Measurements from ENCODE around the gene ANAPC4. TPM values are rescaled to one million over a fixed set of nuclear protein-coding genes. Genes with fewer than 3 reads are reported as not detected.
A peak's percentile ranks its signal among the peaks of the same experiment; 100 is the strongest.
"Not testable (repeated sequence)": the region's sequence is repeated elsewhere in the genome, so short reads cannot be mapped to it uniquely, and the experiment has no call there.

The ANAPC4 gene
- 22.2 TPM for polyA plus RNA-seq (2012; ENCODE audit: missing spikeins)

GRCh38 chr4:25376754-25377571, at the start of gene ANAPC4:
ANAPC4 (plus strand) TSS chr4:25377263; CDS start chr4:25377428, 165 bp downstream.
- FAIRE-seq (peak; percentile 95), DNase-seq (ENCODE audit: insufficient read length) (peak; percentile 91)
- peak; percentile 90 for TF ChIP-seq POLR2AphosphoS5 (IDR thresholded peaks at IDR 0.05; ENCODE audit: low read depth, low read length)
- peak; percentile 68; the same call in 1 of the 2 replicates for TF ChIP-seq TAF1 (IDR thresholded peaks at IDR 0.05; ENCODE audit: borderline replicate concordance, low read depth, low read length)
- TF ChIP-seq POLR2A (IDR thresholded peaks at IDR 0.05; ENCODE audit: low read depth, low read length) = peak; percentile 94

GRCh38 chr4:25328463-25328862, 48.6 kb upstream of the ANAPC4 start:
- not testable (repeated sequence) for FAIRE-seq; DNase-seq (ENCODE audit: insufficient read length)

- DNase-seq (ENCODE audit: insufficient read length) = no peak
- TF ChIP-seq POLR2A (IDR thresholded peaks at IDR 0.05; ENCODE audit: low read depth, low read length) (no peak), POLR2AphosphoS5 (IDR thresholded peaks at IDR 0.05; ENCODE audit: low read depth, low read length) (no peak), TAF1 (IDR thresholded peaks at IDR 0.05; ENCODE audit: borderline replicate concordance, low read depth, low read length) (no peak)
- no peak for FAIRE-seq
Measured at GRCh38 chr4:25330335-25330734, 46.7 kb upstream of the ANAPC4 start.

- peak; percentile 67 for FAIRE-seq
Measured at GRCh38 chr4:25330905-25331808, 45.9 kb upstream of the ANAPC4 start.

GRCh38 chr4:25343671-25344070, 33.4 kb upstream of the ANAPC4 start:
- FAIRE-seq = no peak
- DNase-seq (ENCODE audit: insufficient read length) = no peak
- no peak for TF ChIP-seq POLR2A (IDR thresholded peaks at IDR 0.05; ENCODE audit: low read depth, low read length)
- no peak for TF ChIP-seq POLR2AphosphoS5 (IDR thresholded peaks at IDR 0.05; ENCODE audit: low read depth, low read length)
- no peak for TF ChIP-seq TAF1 (IDR thresholded peaks at IDR 0.05; ENCODE audit: borderline replicate concordance, low read depth, low read length)

More at GRCh38 chr4:25330905-25331808, 45.9 kb upstream of the ANAPC4 start:
- TF ChIP-seq POLR2AphosphoS5 (IDR thresholded peaks at IDR 0.05; ENCODE audit: low read depth, low read length) (no peak), TAF1 (IDR thresholded peaks at IDR 0.05; ENCODE audit: borderline replicate concordance, low read depth, low read length) (no peak), POLR2A (IDR thresholded peaks at IDR 0.05; ENCODE audit: low read depth, low read length) (no peak)
- no peak for DNase-seq (ENCODE audit: insufficient read length)

GRCh38 chr4:25345744-25346143, 31.3 kb upstream of the ANAPC4 start:
- DNase-seq (ENCODE audit: insufficient read length) (no peak), FAIRE-seq (no peak)
- TF ChIP-seq POLR2A (IDR thresholded peaks at IDR 0.05; ENCODE audit: low read depth, low read length) (no peak), TAF1 (IDR thresholded peaks at IDR 0.05; ENCODE audit: borderline replicate concordance, low read depth, low read length) (no peak), POLR2AphosphoS5 (IDR thresholded peaks at IDR 0.05; ENCODE audit: low read depth, low read length) (no peak)

GRCh38 chr4:25346913-25347312, 30.1 kb upstream of the ANAPC4 start:
- TF ChIP-seq TAF1 (IDR thresholded peaks at IDR 0.05; ENCODE audit: borderline replicate concordance, low read depth, low read length) (no peak), POLR2AphosphoS5 (IDR thresholded peaks at IDR 0.05; ENCODE audit: low read depth, low read length) (no peak), POLR2A (IDR thresholded peaks at IDR 0.05; ENCODE audit: low read depth, low read length) (no peak)
- DNase-seq (ENCODE audit: insufficient read length) = no peak
- FAIRE-seq = no peak

- no peak for FAIRE-seq
- DNase-seq (ENCODE audit: insufficient read length) = no peak
- TF ChIP-seq POLR2A (IDR thresholded peaks at IDR 0.05; ENCODE audit: low read depth, low read length) (no peak), TAF1 (IDR thresholded peaks at IDR 0.05; ENCODE audit: borderline replicate concordance, low read depth, low read length) (no peak), POLR2AphosphoS5 (IDR thresholded peaks at IDR 0.05; ENCODE audit: low read depth, low read length) (no peak)
Measured at GRCh38 chr4:25347473-25347872, 29.6 kb upstream of the ANAPC4 start.

GRCh38 chr4:25347971-25348370, 29.1 kb upstream of the ANAPC4 start:
- DNase-seq (ENCODE audit: insufficient read length) (no peak), FAIRE-seq (no peak)
- TF ChIP-seq POLR2A (IDR thresholded peaks at IDR 0.05; ENCODE audit: low read depth, low read length) (no peak), TAF1 (IDR thresholded peaks at IDR 0.05; ENCODE audit: borderline replicate concordance, low read depth, low read length) (no peak), POLR2AphosphoS5 (IDR thresholded peaks at IDR 0.05; ENCODE audit: low read depth, low read length) (no peak)

- FAIRE-seq = no peak
- TF ChIP-seq POLR2AphosphoS5 (IDR thresholded peaks at IDR 0.05; ENCODE audit: low read depth, low read length) (no peak), TAF1 (IDR thresholded peaks at IDR 0.05; ENCODE audit: borderline replicate concordance, low read depth, low read length) (no peak), POLR2A (IDR thresholded peaks at IDR 0.05; ENCODE audit: low read depth, low read length) (no peak)
- DNase-seq (ENCODE audit: insufficient read length) = no peak
Measured at GRCh38 chr4:25350561-25350960, 26.5 kb upstream of the ANAPC4 start.

- DNase-seq (ENCODE audit: insufficient read length) (no peak), FAIRE-seq (no peak)
- TF ChIP-seq POLR2A (IDR thresholded peaks at IDR 0.05; ENCODE audit: low read depth, low read length) = no peak
- TF ChIP-seq POLR2AphosphoS5 (IDR thresholded peaks at IDR 0.05; ENCODE audit: low read depth, low read length) = no peak
- TF ChIP-seq TAF1 (IDR thresholded peaks at IDR 0.05; ENCODE audit: borderline replicate concordance, low read depth, low read length) = no peak
Measured at GRCh38 chr4:25351777-25352416, 25.2 kb upstream of the ANAPC4 start.
